Endothelial cell of umbilical vein (primary cell): ENCODE data around the gene CDK5.

Source experiments
- EZH2 ChIP-seq: IDR thresholded peaks from 2 replicates; pipeline ENCODE4 v1.6.1; 2012; ENCODE audit warnings: borderline replicate concordance, low read depth, mild to moderate bottlenecking, moderate library complexity, low read length, inconsistent platforms; ENCODE audit not compliant: severe bottlenecking
- JUN ChIP-seq: IDR thresholded peaks from 2 replicates; pipeline ENCODE4 v1.6.1; 2011; ENCODE audit warnings: borderline replicate concordance, low read depth; ENCODE audit not compliant: insufficient read length, insufficient read depth
- POLR2A ChIP-seq: IDR thresholded peaks from 2 replicates; pipeline ENCODE4 v1.6.1; 2012; ENCODE audit warnings: low read depth, mild to moderate bottlenecking, control low read depth, low read length
- POLR2AphosphoS5 ChIP-seq: IDR thresholded peaks from 2 replicates; pipeline ENCODE4 v1.6.1; 2012; ENCODE audit warnings: low read depth, mild to moderate bottlenecking, control low read depth, low read length, moderate library complexity; ENCODE audit not compliant: insufficient read depth
- TF ChIP-seq, protein P1 (sequence below): IDR thresholded peaks from 2 replicates; pipeline ENCODE4 v1.6.1; 2011; ENCODE audit not compliant: insufficient read depth, insufficient read length
- TF ChIP-seq, protein P2 (sequence below), 2 donors: IDR thresholded peaks; 1 replicate in 1 of 2; 2 replicates in 1 of 2; pipeline ENCODE4 v1.5.1; 2011; ENCODE audit warnings: low read length in 2 of 2, mild to moderate bottlenecking in 2 of 2, moderate library complexity in 2 of 2, control low read depth in 1 of 2, inconsistent platforms in 1 of 2, low read depth in 1 of 2; ENCODE audit not compliant: insufficient read depth in 1 of 2; ENCODE audit errors: extremely low read depth in 1 of 2

DNA sequence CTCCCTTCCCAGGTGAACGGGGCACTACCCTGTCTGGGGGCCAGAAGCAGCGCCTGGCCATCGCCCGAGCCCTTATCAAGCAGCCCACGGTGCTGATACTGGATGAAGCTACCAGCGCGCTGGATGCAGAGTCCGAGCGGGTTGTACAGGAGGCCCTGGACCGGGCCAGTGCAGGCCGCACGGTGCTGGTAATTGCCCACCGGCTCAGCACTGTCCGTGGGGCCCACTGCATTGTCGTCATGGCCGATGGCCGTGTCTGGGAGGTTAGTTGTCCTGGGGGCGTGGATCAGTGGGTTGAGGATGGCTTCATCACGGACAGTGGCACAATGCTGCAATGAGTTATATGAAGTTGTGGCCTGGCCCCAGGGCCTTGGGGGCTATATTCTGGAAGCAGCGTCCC, 13.7 kb downstream of the CDK5 start:
- no peak for TF ChIP-seq POLR2A
- TF ChIP-seq, protein P1, sequence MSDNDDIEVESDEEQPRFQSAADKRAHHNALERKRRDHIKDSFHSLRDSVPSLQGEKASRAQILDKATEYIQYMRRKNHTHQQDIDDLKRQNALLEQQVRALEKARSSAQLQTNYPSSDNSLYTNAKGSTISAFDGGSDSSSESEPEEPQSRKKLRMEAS, result no peak
- TF ChIP-seq EZH2, result no peak
- TF ChIP-seq, protein P2, sequence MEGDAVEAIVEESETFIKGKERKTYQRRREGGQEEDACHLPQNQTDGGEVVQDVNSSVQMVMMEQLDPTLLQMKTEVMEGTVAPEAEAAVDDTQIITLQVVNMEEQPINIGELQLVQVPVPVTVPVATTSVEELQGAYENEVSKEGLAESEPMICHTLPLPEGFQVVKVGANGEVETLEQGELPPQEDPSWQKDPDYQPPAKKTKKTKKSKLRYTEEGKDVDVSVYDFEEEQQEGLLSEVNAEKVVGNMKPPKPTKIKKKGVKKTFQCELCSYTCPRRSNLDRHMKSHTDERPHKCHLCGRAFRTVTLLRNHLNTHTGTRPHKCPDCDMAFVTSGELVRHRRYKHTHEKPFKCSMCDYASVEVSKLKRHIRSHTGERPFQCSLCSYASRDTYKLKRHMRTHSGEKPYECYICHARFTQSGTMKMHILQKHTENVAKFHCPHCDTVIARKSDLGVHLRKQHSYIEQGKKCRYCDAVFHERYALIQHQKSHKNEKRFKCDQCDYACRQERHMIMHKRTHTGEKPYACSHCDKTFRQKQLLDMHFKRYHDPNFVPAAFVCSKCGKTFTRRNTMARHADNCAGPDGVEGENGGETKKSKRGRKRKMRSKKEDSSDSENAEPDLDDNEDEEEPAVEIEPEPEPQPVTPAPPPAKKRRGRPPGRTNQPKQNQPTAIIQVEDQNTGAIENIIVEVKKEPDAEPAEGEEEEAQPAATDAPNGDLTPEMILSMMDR (IDR thresholded peaks at IDR 0.05; ENCODE audit: extremely low read depth in 1 of 2, insufficient read depth in 1 of 2, low read depth in 1 of 2, low read length in 2 of 2), result no peak
- no peak for TF ChIP-seq JUN
- TF ChIP-seq POLR2AphosphoS5, result no peak
